Calu3 (cell line): Measurements from ENCODE around the gene OGFOD1. TPM values are rescaled to one million over a fixed set of nuclear protein-coding genes. Genes with fewer than 3 reads are reported as not detected.

Experiments
- BruUV-seq: library from RNA; stranded (reverse); fragments of 400-500 nt; replicated peaks from 2 replicates; lab custom pipeline; 2021; lab: Mats Ljungman, UMichigan
- CTCF ChIA-PET: fragments of 300-600 bp; sonication (Branson Sonifier 250); formaldehyde crosslinking; loops from one replicate; lab custom pipeline; 2022; ENCODE audit warnings: antibody characterized with exemption; lab: Charles Lee
- DNase-seq: peaks from one replicate; pipeline ENCODE4 v3.0.0; 2022
- H3K27ac Mint-ChIP-seq: one replicate; pipeline ENCODE4 v1.8.0; 2022; ENCODE audit warnings: mixed read lengths; ENCODE audit not compliant: unreplicated experiment
- H3K27me3 Mint-ChIP-seq: one replicate; pipeline ENCODE4 v1.8.0; 2022; ENCODE audit warnings: mixed read lengths; ENCODE audit not compliant: unreplicated experiment
- H3K36me3 Mint-ChIP-seq: one replicate; pipeline ENCODE4 v1.8.0; 2022; ENCODE audit warnings: mild to moderate bottlenecking, moderate library complexity, mixed read lengths; ENCODE audit not compliant: insufficient read depth, unreplicated experiment
- H3K4me1 Mint-ChIP-seq: one replicate; pipeline ENCODE4 v1.8.0; 2022; ENCODE audit warnings: mild to moderate bottlenecking, low read depth, mixed read lengths; ENCODE audit not compliant: unreplicated experiment
- H3K4me3 Mint-ChIP-seq: one replicate; pipeline ENCODE4 v1.8.0; 2022; ENCODE audit warnings: mild to moderate bottlenecking, low read depth, moderate library complexity, mixed read lengths; ENCODE audit not compliant: unreplicated experiment
- H3K9me3 Mint-ChIP-seq: one replicate; pipeline ENCODE4 v1.8.0; 2022; ENCODE audit warnings: low read depth, mixed read lengths; ENCODE audit not compliant: unreplicated experiment
- intact Hi-C: fragments of 100-400 bp; cut with micrococcal nuclease; formaldehyde crosslinking; loops from one replicate; pipeline ENCODE4 v1.10.0; 2022; ENCODE audit not compliant: unreplicated experiment
- total RNA-seq: library from RNA; stranded (reverse); gene quantifications from 2 replicates; pipeline ENCODE4 v1.2.3, GENCODE V29; 2022
- TF ChIP-seq, protein P1 (sequence below): fragments of 200-600 bp; IDR thresholded peaks from one replicate; pipeline ENCODE4 v1.8.0; 2022; ENCODE audit warnings: antibody characterized with exemption; ENCODE audit not compliant: unreplicated experiment

OGFOD1 gene
- total RNA-seq, 1 experiment from 2014 or later: 60.6 TPM

DNA sequence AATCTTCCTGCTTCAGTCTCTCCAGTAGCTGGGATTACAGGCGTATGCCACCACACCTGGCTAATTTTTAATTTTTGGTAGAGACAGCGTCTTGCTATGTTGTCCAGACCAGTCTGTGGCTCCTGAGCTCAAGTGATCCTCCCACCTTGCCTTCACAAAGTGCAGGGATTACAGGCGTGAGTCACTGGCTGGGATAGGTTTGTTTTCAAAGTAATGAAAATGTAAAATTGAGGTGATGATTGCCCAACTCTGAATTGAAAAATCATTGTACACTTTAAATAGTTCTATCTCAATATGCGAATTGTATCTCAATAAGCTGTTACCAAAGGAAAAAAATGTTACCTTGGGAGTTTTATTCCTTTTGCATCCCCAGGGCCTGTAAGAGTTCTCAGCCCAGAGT lies 24.8 kb upstream of the OGFOD1 start:
- Mint-ChIP-seq H3K27me3 (no peaks in the 10 kb centered on the region), H3K36me3 (peaks cover 31% of the 10 kb centered on the region), H3K9me3 (no peaks in the 10 kb centered on the region), H3K27ac (peak overlapping the region; percentile 12), H3K4me3 (peak overlapping the region; percentile 94), H3K4me1 (peaks cover 29% of the 10 kb centered on the region)
- peak; percentile 36 for DNase-seq
- intact Hi-C loops: no loop called here
- BruUV-seq: no TSS peak
- TF ChIP-seq, protein P1, sequence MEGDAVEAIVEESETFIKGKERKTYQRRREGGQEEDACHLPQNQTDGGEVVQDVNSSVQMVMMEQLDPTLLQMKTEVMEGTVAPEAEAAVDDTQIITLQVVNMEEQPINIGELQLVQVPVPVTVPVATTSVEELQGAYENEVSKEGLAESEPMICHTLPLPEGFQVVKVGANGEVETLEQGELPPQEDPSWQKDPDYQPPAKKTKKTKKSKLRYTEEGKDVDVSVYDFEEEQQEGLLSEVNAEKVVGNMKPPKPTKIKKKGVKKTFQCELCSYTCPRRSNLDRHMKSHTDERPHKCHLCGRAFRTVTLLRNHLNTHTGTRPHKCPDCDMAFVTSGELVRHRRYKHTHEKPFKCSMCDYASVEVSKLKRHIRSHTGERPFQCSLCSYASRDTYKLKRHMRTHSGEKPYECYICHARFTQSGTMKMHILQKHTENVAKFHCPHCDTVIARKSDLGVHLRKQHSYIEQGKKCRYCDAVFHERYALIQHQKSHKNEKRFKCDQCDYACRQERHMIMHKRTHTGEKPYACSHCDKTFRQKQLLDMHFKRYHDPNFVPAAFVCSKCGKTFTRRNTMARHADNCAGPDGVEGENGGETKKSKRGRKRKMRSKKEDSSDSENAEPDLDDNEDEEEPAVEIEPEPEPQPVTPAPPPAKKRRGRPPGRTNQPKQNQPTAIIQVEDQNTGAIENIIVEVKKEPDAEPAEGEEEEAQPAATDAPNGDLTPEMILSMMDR: no peak
- CTCF ChIA-PET: interaction anchor here (0.8 to 0.9 kb wide), 2 partner anchors 17 to 44 kb away, joined by 4 read pairs; no protein-coding TSS in a partner anchor

DNA sequence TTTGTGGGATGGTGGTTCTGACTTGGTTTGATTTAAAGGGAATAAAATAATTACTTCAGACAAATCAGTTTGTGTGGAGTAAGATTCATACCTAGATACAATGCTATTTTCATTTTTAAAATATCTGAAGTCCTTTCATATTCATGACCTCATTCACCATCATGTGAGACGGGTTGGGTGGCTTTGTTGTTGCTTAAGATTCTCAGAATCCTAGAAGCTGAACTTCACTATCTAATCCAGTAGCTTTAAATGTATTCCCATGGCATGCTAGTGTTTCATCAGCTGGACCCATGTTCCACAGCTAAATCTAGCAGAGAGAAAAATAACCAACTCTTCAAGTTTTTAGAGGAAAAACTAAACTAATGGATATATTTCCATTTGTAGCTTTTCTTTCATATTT lies 23.3 kb upstream of the OGFOD1 start:
- peaks cover 42% of the 10 kb centered on the region for H3K36me3 Mint-ChIP-seq
- no TSS peak for BruUV-seq
- TF ChIP-seq, protein P1: no peak
- CTCF ChIA-PET: no interaction called here
- no peak overlapping the region for H3K27ac Mint-ChIP-seq
- intact Hi-C loops: no loop called here
- H3K27me3 Mint-ChIP-seq: no peaks in the 10 kb centered on the region
- H3K4me3 Mint-ChIP-seq: no peak overlapping the region
- no peaks in the 10 kb centered on the region for H3K9me3 Mint-ChIP-seq
- H3K4me1 Mint-ChIP-seq: peaks cover 14% of the 10 kb centered on the region
- DNase-seq: no peak

DNA sequence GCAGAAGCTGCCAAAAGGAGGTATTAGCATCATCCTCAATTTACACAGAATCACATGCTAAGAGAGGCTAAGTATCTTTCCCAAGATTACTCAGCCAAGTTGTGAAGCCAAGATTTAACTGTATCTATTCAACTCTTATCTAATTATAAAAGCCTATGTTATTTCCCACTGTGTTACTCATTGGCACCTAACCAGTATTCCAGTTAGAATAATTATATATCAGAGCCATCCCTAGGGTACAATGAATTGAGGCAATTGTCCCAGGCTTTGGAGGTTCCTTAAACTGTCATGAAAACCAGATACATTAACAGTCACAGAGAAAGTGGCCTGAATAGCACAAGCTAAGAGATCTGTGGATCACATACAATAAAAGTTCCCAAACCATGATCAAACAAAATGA lies 15.1 kb upstream of the OGFOD1 start:
- Mint-ChIP-seq H3K36me3 (peaks cover 55% of the 10 kb centered on the region), H3K27me3 (no peaks in the 10 kb centered on the region)
- CTCF ChIA-PET: no interaction called here

DNA sequence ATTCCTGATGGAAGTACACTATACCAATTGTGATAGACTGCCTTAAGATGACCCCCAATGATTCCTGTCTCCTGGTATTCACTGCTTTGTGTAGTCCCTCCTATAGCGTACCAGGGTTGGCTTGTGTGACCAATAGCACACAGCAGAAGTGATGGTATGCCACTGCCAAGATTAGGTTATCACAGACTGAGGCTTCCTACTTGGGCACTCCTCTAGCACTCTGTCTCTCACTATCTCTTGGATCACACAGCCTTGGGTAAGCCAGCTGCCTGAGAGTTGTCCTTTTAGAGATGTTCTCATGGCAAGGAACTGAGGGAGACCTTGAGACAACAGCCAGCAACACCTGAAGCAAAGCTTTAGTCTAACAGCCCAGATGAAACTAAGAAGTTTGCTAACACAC lies 13.3 kb upstream of the OGFOD1 start:
- peaks cover 51% of the 10 kb centered on the region for H3K36me3 Mint-ChIP-seq
- H3K4me1 Mint-ChIP-seq: peaks cover 11% of the 10 kb centered on the region
- no peak for DNase-seq
- H3K9me3 Mint-ChIP-seq: no peaks in the 10 kb centered on the region
- intact Hi-C loops: no loop called here
- H3K27me3 Mint-ChIP-seq: no peaks in the 10 kb centered on the region
- H3K4me3 Mint-ChIP-seq: no peak overlapping the region
- BruUV-seq: no TSS peak
- H3K27ac Mint-ChIP-seq: no peak overlapping the region
- TF ChIP-seq, protein P1: no peak
- CTCF ChIA-PET: no interaction called here

More for the DNA sequence above, 15.1 kb upstream of the OGFOD1 start:
- intact Hi-C loops: no loop called here
- Mint-ChIP-seq H3K4me3 (no peak overlapping the region), H3K4me1 (peaks cover 11% of the 10 kb centered on the region), H3K27ac (no peak overlapping the region), H3K9me3 (no peaks in the 10 kb centered on the region)
- TF ChIP-seq, protein P1: no peak
- no TSS peak for BruUV-seq
- DNase-seq: no peak
